ENCODE results near the gene BICD1. TPM values are rescaled to one million over a fixed set of nuclear protein-coding genes. Genes with fewer than 3 reads are reported as not detected.

Gene BICD1
- total and polyA plus RNA-seq, 2 donors (not counting 1 experiment from before 2014, with no cell fraction given): 15.2 to 93.5 TPM

GRCh38 chr12:32419520-32419960 is 312.9 kb downstream of the BICD1 start:
- Histone ChIP-seq H4K20me1 (ENCODE audit: control insufficient read depth, insufficient read depth, low read length, poor library complexity, severe bottlenecking) (no peaks in the 10 kb centered on the region), H3K9me3 (ENCODE audit: control extremely low read depth in 1 of 3, control insufficient read depth in 2 of 3, insufficient read depth in 1 of 3, low read length in 2 of 3) (peaks cover 0 to 3% (median 0%) of the 10 kb centered on the region in 3 donors), H3K27ac (ENCODE audit: low read length in 2 of 2) (no peak overlapping the region), H3K4me3 (ENCODE audit: control extremely low read depth in 1 of 5, extremely low read depth in 1 of 5, insufficient read depth in 1 of 5, low read depth in 2 of 5, low read length in 4 of 5) (no peak overlapping the region), H3K4me1 (ENCODE audit: control insufficient read depth in 2 of 2, insufficient read depth in 2 of 2, low read length in 2 of 2) (no peaks in the 10 kb centered on the region), H3K79me2 (ENCODE audit: control insufficient read depth, insufficient read depth, low read length) (no peaks in the 10 kb centered on the region), H3K36me3 (replicated peaks in 1 of 2; ENCODE audit: control extremely low read depth in 1 of 2, control insufficient read depth in 1 of 2, extremely low read depth in 1 of 2, insufficient read depth in 2 of 2, low read length in 1 of 2) (no peaks in the 10 kb centered on the region), H3K27me3 (replicated peaks in 1 of 4; ENCODE audit: control extremely low read depth in 1 of 4, control insufficient read depth in 3 of 4, insufficient read depth in 4 of 4, low read length in 3 of 4) (no peaks in the 10 kb centered on the region), H3K9ac (ENCODE audit: low read length) (no peak overlapping the region), H3K4me2 (replicated peaks; ENCODE audit: low read depth, low read length, poor library complexity, severe bottlenecking) (no peak overlapping the region), H2AFZ (ENCODE audit: insufficient read depth, low read depth, low read length, poor library complexity, severe bottlenecking) (no peak overlapping the region)
- Mint-ChIP-seq H3K4me1 (no peaks in the 10 kb centered on the region), H3K4me3 (no peak overlapping the region), H3K9me3 (ENCODE audit: insufficient read depth) (no peaks in the 10 kb centered on the region), H3K27me3 (peaks cover 3% of the 10 kb centered on the region), H3K27ac (no peak overlapping the region)
- POLR2A ChIA-PET: no interaction called here
- WGBS (ENCODE audit: insufficient coverage): 0% methylated on average over 1 of the region's 2 CpGs
- intact Hi-C loops (cut with micrococcal nuclease): no loop called here
- CTCF ChIA-PET: no interaction called here
- DNase-seq (no peak), ATAC-seq (ENCODE audit: low read depth) (no peak)
- TF ChIP-seq, protein P1, sequence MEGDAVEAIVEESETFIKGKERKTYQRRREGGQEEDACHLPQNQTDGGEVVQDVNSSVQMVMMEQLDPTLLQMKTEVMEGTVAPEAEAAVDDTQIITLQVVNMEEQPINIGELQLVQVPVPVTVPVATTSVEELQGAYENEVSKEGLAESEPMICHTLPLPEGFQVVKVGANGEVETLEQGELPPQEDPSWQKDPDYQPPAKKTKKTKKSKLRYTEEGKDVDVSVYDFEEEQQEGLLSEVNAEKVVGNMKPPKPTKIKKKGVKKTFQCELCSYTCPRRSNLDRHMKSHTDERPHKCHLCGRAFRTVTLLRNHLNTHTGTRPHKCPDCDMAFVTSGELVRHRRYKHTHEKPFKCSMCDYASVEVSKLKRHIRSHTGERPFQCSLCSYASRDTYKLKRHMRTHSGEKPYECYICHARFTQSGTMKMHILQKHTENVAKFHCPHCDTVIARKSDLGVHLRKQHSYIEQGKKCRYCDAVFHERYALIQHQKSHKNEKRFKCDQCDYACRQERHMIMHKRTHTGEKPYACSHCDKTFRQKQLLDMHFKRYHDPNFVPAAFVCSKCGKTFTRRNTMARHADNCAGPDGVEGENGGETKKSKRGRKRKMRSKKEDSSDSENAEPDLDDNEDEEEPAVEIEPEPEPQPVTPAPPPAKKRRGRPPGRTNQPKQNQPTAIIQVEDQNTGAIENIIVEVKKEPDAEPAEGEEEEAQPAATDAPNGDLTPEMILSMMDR (IDR thresholded peaks at IDR 0.05): no peak
- TF ChIP-seq EZH2 (IDR thresholded peaks at IDR 0.05; ENCODE audit: borderline replicate concordance, insufficient read depth, low read depth, low read length, poor library complexity, severe bottlenecking): no peak

- WGBS (ENCODE audit: insufficient coverage): 96% methylated on average over 2 of the region's 2 CpGs
- POLR2A ChIA-PET: no interaction called here
These were observed 313.7 kb downstream of the BICD1 start for GRCh38 chr12:32420356-32420755.

More at GRCh38 chr12:32420356-32420755, 313.7 kb downstream of the BICD1 start:
- Histone ChIP-seq H3K79me2 (ENCODE audit: control insufficient read depth, insufficient read depth, low read length) (no peaks in the 10 kb centered on the region), H3K4me1 (ENCODE audit: control insufficient read depth in 2 of 2, insufficient read depth in 2 of 2, low read length in 2 of 2) (no peaks in the 10 kb centered on the region), H3K4me3 (ENCODE audit: control extremely low read depth in 1 of 5, extremely low read depth in 1 of 5, insufficient read depth in 1 of 5, low read depth in 2 of 5, low read length in 4 of 5) (no peak overlapping the region), H3K9ac (ENCODE audit: low read length) (no peak overlapping the region), H3K27me3 (replicated peaks in 1 of 4; ENCODE audit: control extremely low read depth in 1 of 4, control insufficient read depth in 3 of 4, insufficient read depth in 4 of 4, low read length in 3 of 4) (no peaks in the 10 kb centered on the region), H2AFZ (ENCODE audit: insufficient read depth, low read depth, low read length, poor library complexity, severe bottlenecking) (no peak overlapping the region), H3K27ac (ENCODE audit: low read length in 2 of 2) (no peak overlapping the region), H3K4me2 (replicated peaks; ENCODE audit: low read depth, low read length, poor library complexity, severe bottlenecking) (no peak overlapping the region), H4K20me1 (ENCODE audit: control insufficient read depth, insufficient read depth, low read length, poor library complexity, severe bottlenecking) (no peaks in the 10 kb centered on the region), H3K36me3 (replicated peaks in 1 of 2; ENCODE audit: control extremely low read depth in 1 of 2, control insufficient read depth in 1 of 2, extremely low read depth in 1 of 2, insufficient read depth in 2 of 2, low read length in 1 of 2) (no peaks in the 10 kb centered on the region), H3K9me3 (ENCODE audit: control extremely low read depth in 1 of 3, control insufficient read depth in 2 of 3, insufficient read depth in 1 of 3, low read length in 2 of 3) (peaks cover 0 to 3% (median 0%) of the 10 kb centered on the region in 3 donors)
- Mint-ChIP-seq H3K9me3 (ENCODE audit: insufficient read depth) (no peaks in the 10 kb centered on the region), H3K4me3 (no peak overlapping the region), H3K4me1 (no peaks in the 10 kb centered on the region), H3K27ac (no peak overlapping the region), H3K27me3 (peaks cover 3% of the 10 kb centered on the region)
- CTCF ChIA-PET: no interaction called here
- intact Hi-C loops (cut with micrococcal nuclease): no loop called here
- DNase-seq (no peak), ATAC-seq (ENCODE audit: low read depth) (no peak)
- TF ChIP-seq, protein P1 (IDR thresholded peaks at IDR 0.05): no peak
- no peak for TF ChIP-seq EZH2 (IDR thresholded peaks at IDR 0.05; ENCODE audit: borderline replicate concordance, insufficient read depth, low read depth, low read length, poor library complexity, severe bottlenecking)
